SK-N-MC (cell line): Measurements from ENCODE around the gene DDX49.

ENCODE experiments used
- DNase-seq: peaks from one replicate; pipeline ENCODE4 v3.0.0-alpha.2; 2011; ENCODE audit warnings: low read depth, low spot score
- H3K27ac ChIP-seq: fragments of 200-600 bp; sonication (generic); 2 replicates; pipeline ENCODE4 v1.5.1; 2016; ENCODE audit warnings: mixed run types
- H3K36me3 ChIP-seq: fragments of 200-600 bp; sonication (generic); 2 replicates; pipeline ENCODE4 v1.6.1; 2017; ENCODE audit warnings: antibody characterized with exemption, low read length, mixed read lengths; ENCODE audit not compliant: insufficient read depth
- H3K4me3 ChIP-seq: fragments of 200-600 bp; sonication (generic); 2 replicates; pipeline ENCODE4 v1.5.1; 2016
- H3K9ac ChIP-seq: fragments of 200-600 bp; sonication (generic); 2 replicates; pipeline ENCODE4 v1.8.0; 2017; ENCODE audit warnings: mixed run types, mixed read lengths; ENCODE audit not compliant: insufficient read length
- H3K9me3 ChIP-seq: fragments of 200-600 bp; sonication (generic); 2 replicates; pipeline ENCODE4 v1.6.1; 2017; ENCODE audit warnings: low read depth, mild to moderate bottlenecking, antibody characterized with exemption, low read length, moderate library complexity, mixed read lengths
- EZH2 ChIP-seq: fragments of 200-600 bp; sonication (generic); IDR thresholded peaks from one replicate; pipeline ENCODE4 v1.6.1; 2017; ENCODE audit warnings: antibody characterized with exemption
- FOXP2 ChIP-seq: optimal IDR thresholded peaks from 2 replicates; pipeline ENCODE3; 2011; ENCODE audit warnings: mild to moderate bottlenecking, moderate library complexity; ENCODE audit not compliant: insufficient read depth; ENCODE audit errors: extremely low read length, control extremely low read depth
- POLR2AphosphoS5 ChIP-seq: IDR thresholded peaks from 2 replicates; pipeline ENCODE4 v1.6.1; 2012; ENCODE audit warnings: mild to moderate bottlenecking, low read depth, low read length, borderline replicate concordance

The DDX49 gene

GRCh38 chr19:18878858-18879578, 40.5 kb upstream of the DDX49 start:
- H3K27ac ChIP-seq: no peak overlapping the region
- DNase-seq: no peak
- no peak overlapping the region for H3K4me3 ChIP-seq
- TF ChIP-seq FOXP2: no peak
- H3K36me3 ChIP-seq: peaks cover 6% of the 10 kb centered on the region; the same call in 1 of the 2 replicates
- no peaks in the 10 kb centered on the region for H3K9me3 ChIP-seq
- H3K9ac ChIP-seq: no peak overlapping the region

GRCh38 chr19:18879579-18880373, 39.7 kb upstream of the DDX49 start:
- no peak overlapping the region for H3K9ac ChIP-seq
- DNase-seq: no peak
- no peak overlapping the region for H3K4me3 ChIP-seq
- TF ChIP-seq EZH2: no peak
- TF ChIP-seq FOXP2: no peak
- TF ChIP-seq POLR2AphosphoS5: no peak
- no peaks in the 10 kb centered on the region for H3K9me3 ChIP-seq
- H3K27ac ChIP-seq: no peak overlapping the region
- peaks cover 6% of the 10 kb centered on the region; the same call in 1 of the 2 replicates for H3K36me3 ChIP-seq

- Histone ChIP-seq H3K27ac (no peak overlapping the region), H3K36me3 (peaks cover 6% of the 10 kb centered on the region; the same call in 1 of the 2 replicates), H3K9me3 (no peaks in the 10 kb centered on the region), H3K4me3 (no peak overlapping the region), H3K9ac (no peak overlapping the region)
- TF ChIP-seq FOXP2 (no peak), POLR2AphosphoS5 (no peak), EZH2 (no peak)
- DNase-seq: no peak
Observed at GRCh38 chr19:18881491-18881890, 38.0 kb upstream of the DDX49 start.

- no peak overlapping the region for H3K4me3 ChIP-seq
- TF ChIP-seq FOXP2 (no peak), EZH2 (no peak), POLR2AphosphoS5 (no peak)
- H3K9ac ChIP-seq: no peak overlapping the region
Observed at GRCh38 chr19:18883526-18884304, 35.8 kb upstream of the DDX49 start.

GRCh38 chr19:18886972-18887371, 32.5 kb upstream of the DDX49 start:
- no peak for DNase-seq
- Histone ChIP-seq H3K27ac (no peak overlapping the region), H3K36me3 (no peaks in the 10 kb centered on the region; the same call in 1 of the 2 replicates), H3K9me3 (no peaks in the 10 kb centered on the region), H3K9ac (no peak overlapping the region), H3K4me3 (no peak overlapping the region)
- no peak for TF ChIP-seq EZH2
- TF ChIP-seq POLR2AphosphoS5: no peak
- TF ChIP-seq FOXP2: no peak

More at GRCh38 chr19:18883526-18884304, 35.8 kb upstream of the DDX49 start:
- Histone ChIP-seq H3K27ac (no peak overlapping the region), H3K36me3 (no peaks in the 10 kb centered on the region; the same call in 1 of the 2 replicates), H3K9me3 (no peaks in the 10 kb centered on the region)
- DNase-seq: no peak

- Histone ChIP-seq H3K9ac (no peak overlapping the region), H3K4me3 (no peak overlapping the region), H3K36me3 (no peaks in the 10 kb centered on the region), H3K9me3 (no peaks in the 10 kb centered on the region), H3K27ac (no peak overlapping the region)
- no peak for TF ChIP-seq EZH2
- no peak for DNase-seq
Observed at GRCh38 chr19:18889949-18890745, 29.4 kb upstream of the DDX49 start.

GRCh38 chr19:18893587-18894253, 25.8 kb upstream of the DDX49 start:
- TF ChIP-seq FOXP2 (no peak), POLR2AphosphoS5 (no peak), EZH2 (no peak)
- DNase-seq: no peak
- H3K4me3 ChIP-seq: no peak overlapping the region
- no peak overlapping the region for H3K9ac ChIP-seq
- no peak overlapping the region for H3K27ac ChIP-seq
- H3K9me3 ChIP-seq: no peaks in the 10 kb centered on the region
- no peaks in the 10 kb centered on the region for H3K36me3 ChIP-seq
